Esophagus squamous epithelium (tissue), 4 donors: ENCODE measurements around the gene TULP1.

Experiments
- CTCF ChIP-seq, 6 experiments: fragments of 450-650 bp in 4 of 6; fragments of 200-600 bp in 2 of 6; sonication (generic) in 2 of 6; IDR thresholded peaks; one replicate each; pipeline ENCODE4 v1.5.1; 2016 to 2019; ENCODE audit warnings: antibody characterized with exemption in 6 of 6, mild to moderate bottlenecking in 4 of 6, moderate library complexity in 4 of 6
- POLR2A ChIP-seq, 4 donors: fragments of 450-650 bp; IDR thresholded peaks; one replicate each; pipeline ENCODE4 v1.6.1; 2017; ENCODE audit warnings: antibody characterized with exemption in 4 of 4, mild to moderate bottlenecking in 4 of 4, moderate library complexity in 3 of 4

GRCh38 chr6:35524380-35525020, 11.8 kb upstream of the TULP1 start:
- no peak for TF ChIP-seq CTCF (IDR thresholded peaks at IDR 0.05)
- TF ChIP-seq POLR2A (IDR thresholded peaks at IDR 0.05) = no peak
